Fibroblast of skin of right biceps (primary cell): Measurements from ENCODE around the gene KIF5B.
"Not testable (repeated sequence)": the region's sequence is repeated elsewhere in the genome, so short reads cannot be mapped to it uniquely, and the experiment has no call there.

ENCODE experiments used
- DNase-seq: peaks from one replicate; pipeline ENCODE4 v3.0.0-alpha.2; 2013

The KIF5B gene

GRCh38 chr10:32057036-32057372, 779 bp upstream of the KIF5B start:
- DNase-seq, result no peak

GRCh38 chr10:32055478-32056135, 618 bp downstream of the KIF5B start:
- peak; percentile 59 for DNase-seq

GRCh38 chr10:32054094-32054493, 2.1 kb downstream of the KIF5B start:
- peak; percentile 59 for DNase-seq

DNA sequence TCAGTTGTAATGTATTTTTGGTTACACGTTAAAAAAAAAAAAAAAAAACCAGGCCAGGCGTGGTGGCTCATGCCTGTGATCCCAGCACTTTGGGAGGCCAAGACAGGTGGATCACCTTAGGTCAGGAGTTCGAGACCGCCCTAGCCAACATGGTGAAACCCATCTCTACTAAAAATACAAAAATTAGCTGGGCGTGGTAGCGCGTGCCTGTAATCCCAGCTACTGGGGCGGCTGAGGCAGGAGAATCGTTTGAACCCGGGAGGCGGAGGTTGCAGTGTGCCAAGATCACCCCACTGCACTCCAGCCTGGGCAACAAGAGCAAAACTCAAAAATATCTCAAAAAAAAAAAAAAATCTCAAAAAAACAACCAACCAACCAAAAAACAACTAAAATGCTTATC, 2.8 kb downstream of the KIF5B start:
- DNase-seq, result not testable (repeated sequence)

GRCh38 chr10:32051926-32052325, 4.3 kb downstream of the KIF5B start:
- peak; percentile 40 for DNase-seq

- DNase-seq, result no peak
Observed at GRCh38 chr10:32050177-32050576, 6.0 kb downstream of the KIF5B start.

- peak; percentile 21 for DNase-seq
Observed at GRCh38 chr10:32049113-32049512, 7.1 kb downstream of the KIF5B start.

DNA sequence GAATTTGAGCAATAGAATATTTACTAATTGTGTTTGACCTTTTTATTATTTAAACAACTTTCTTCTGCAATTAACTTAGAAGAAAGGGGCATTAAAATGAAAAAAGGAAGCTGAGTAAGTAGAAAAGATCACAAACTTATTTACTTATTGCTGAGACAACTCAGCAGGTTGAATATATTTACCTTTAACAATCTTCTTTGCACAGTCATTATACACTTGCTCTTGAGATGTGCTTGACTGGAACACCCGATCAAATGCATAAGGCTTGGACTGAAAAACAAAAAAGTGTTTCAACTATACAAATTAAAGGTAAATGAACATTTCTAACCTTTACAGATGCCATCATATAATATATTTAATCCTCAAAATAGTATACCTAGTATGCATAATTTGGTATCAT, 7.9 kb downstream of the KIF5B start:
- no peak for DNase-seq

DNA sequence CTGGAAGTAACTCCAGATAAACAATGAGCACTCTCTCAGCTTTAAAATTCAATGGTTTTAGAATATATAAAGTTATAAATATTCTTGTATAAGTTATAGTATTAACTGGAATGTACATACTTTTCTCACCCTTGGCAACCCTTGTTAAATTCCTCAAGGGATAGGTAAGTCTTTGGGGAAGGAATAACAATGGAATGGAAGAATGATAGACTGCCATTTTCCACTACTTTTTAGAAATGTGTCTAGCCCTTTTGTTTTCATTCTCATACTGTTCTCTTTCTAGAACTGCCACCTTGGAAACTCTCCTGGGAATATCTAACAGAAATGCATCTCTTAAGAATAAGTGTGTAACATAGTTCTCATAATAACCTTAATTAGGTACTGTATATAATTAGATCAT, 8.3 kb downstream of the KIF5B start:
- DNase-seq, result no peak

DNA sequence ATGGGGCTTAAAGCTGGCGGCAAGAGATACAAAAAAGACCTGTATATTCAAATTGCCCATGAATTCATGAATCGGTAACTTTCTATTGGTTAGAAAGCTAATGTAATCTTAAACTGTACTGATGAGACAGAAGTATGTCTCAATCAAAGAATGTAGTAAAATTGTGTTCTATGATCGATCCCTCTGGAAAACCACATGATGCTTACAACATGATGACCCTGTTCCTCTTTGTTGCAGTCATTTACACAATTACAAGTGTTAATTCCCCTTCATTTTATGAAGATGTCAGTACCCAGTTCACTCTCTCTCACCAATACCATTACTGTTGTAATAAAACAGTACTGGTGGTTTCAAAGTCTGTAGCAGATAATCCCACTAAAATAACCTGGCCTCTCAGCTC, 10.1 kb downstream of the KIF5B start:
- no peak for DNase-seq

GRCh38 chr10:32042730-32043129, 13.5 kb downstream of the KIF5B start:
- DNase-seq, result peak; percentile 81

DNA sequence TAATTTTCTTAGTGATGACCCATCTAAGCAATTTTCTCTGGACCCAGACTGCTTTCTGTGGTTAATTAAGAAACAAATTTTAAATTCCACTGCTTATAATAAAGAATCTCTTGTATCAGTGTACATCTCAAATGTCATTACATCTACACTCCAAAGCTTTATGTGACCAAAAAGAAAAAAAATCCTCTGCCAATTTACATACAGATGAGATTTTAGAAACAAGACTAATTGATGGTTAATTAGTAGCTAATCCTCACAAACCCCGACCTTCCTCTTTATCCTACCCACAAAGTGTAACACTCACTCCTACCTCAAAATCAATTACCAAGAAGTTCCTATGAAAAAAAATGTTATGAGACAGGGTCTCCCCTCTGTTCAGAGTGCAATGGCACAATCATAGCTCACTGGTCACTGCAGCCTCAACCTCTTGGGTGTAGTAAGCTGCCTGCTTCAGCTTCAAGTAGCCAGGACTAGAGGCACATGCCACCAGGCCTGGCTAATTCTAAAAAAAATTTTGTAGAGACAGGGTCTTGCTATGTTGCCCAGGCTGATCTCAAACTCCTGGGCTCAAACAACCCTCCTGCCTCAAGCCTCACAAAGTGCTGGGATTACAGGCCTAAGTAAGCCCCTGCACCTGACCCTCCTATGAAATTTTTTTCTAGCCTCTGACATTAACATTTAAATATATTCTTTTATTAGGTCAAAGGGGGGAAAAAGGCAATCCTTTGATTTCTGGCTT, 14.8 kb downstream of the KIF5B start:
- no peak for DNase-seq

DNA sequence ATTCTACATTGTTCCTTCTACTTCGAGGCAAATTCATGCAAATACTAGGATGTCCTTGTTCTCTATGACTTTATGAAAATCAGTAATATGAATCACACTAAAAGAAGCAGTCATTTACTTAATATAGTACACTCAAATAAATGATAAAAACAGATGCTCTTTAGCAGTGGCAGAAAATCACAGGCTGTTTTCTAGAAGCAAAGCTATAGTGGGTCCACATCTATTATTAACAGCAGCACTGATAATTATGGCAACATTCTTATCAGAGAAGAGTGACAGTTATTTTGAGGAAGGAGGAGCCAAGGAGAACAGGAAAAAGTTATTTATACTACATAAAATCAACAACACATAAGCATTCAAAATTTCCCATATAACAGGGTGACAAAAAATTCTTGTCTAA, 16.5 kb downstream of the KIF5B start:
- no peak for DNase-seq

DNA sequence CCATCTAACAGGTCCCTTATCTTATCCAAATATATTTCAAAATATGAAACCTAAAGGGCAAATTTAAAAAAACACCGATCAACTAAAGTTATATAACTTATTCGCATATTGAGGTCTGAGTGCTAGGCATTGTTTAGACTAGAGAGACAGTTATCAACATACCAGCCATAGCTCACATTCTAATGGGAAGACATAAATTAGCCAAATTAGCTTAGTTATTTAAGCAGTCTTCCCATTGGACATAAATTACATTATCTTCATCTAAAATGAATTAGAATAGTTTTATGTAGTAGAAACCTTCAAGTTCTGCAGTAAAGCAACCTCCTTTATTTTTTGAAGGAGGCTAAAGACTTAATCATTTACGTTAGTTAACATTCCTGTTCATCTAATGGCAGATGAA, 17.4 kb downstream of the KIF5B start:
- peak; percentile 31 for DNase-seq

GRCh38 chr10:32036922-32037321, 19.3 kb downstream of the KIF5B start:
- DNase-seq, result no peak

DNA sequence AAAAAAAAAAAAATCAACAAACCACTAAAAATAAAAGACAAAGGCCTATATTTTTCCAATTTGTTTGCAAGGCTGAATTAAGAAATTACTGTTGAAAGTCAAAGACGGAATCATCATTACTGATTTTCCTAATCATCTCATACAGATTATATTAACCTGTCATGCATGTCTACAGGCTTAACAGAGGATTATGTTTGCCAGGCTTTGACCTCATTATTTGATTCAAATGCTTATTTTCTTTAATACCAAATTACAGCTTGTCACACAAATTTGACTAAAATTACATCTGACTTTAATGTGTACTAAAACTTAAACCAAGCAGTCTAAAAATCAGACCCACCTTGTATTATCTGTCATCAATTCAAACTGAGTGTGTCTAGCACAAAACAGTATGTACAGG, 21.2 kb downstream of the KIF5B start:
- DNase-seq, result no peak

DNA sequence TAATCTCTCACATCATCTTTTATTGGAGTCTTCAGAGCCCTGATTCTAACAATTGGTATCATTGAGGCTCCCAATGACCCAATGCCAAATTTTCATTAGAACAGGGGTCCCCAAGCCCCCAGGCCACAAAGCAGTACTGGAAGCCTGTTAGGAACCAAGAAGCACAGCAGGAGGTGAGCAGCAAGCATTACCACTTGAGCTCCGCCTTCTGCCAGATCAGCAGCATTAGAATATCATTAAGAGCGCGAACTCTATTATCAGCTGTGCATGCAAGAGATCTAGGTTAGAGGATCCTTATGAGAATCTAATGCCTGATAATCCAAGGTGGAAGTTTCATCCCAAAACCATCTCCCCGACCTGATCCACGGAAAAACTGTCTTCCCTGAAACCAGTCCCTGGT, 23.1 kb downstream of the KIF5B start:
- no peak for DNase-seq

DNA sequence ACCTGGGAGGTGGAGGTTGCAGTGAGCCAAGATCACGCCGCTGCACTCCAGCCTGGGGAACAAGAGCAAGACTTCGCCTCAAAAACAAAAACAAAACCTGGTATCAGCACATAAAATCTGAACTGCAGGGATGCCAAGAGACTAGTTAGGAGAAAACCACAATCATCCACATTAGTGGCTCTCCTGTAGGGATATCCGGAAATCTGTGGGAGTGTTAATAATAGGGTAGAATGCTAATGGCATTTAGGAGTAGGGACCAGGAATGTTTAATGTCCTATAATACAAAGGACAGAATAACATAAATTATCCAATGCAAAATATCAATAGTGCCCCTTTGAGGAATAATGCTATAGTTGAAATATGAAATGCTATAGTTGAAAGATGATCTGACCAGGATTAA, 24.3 kb downstream of the KIF5B start:
- DNase-seq, result no peak

GRCh38 chr10:32031424-32031823, 24.8 kb downstream of the KIF5B start:
- no peak for DNase-seq

- DNase-seq, result no peak
Observed at GRCh38 chr10:32028710-32029109, 27.5 kb downstream of the KIF5B start.

GRCh38 chr10:32023264-32023663, 33.0 kb downstream of the KIF5B start:
- DNase-seq, result no peak

- DNase-seq, result no peak
Observed at GRCh38 chr10:32017044-32017443, 39.2 kb downstream of the KIF5B start.

- no peak for DNase-seq
Observed at GRCh38 chr10:32015386-32015785, 40.8 kb downstream of the KIF5B start.

DNA sequence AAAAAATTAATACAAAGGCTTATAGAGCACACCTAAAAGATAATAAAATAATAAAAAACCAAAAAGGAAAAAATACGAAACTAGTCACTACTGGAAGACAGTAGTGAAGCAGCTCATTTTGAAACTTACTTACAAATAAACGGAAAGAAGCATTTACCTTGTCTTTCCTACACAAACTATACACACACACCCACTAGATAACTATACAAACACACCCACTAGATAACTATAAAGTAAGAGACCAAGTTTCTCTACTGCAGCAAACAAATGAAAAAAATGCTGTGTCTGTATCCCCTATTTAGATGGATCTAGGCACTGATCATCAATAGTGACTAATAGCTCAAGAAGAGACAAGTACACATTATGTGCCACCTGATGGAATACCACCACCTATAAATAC, 49.2 kb downstream of the KIF5B start:
- DNase-seq, result no peak

DNA sequence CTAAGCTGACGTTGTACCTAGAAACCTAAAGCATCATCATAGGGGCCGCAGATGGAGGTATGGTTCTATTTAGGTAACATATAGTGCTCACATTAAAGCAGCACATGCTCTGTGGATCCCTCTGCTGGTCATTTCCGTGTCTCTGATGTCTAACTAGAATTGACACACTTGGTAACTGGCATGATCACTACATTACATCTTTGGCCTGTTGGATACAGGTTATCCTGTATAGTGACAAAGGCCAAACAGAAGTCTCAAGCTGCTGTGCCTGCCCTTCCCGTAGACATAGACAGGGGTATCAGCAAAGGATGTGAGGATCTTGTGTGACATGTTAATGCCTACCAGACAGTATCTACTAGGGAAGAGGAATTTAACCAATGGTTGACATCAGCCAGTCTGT, 51.2 kb downstream of the KIF5B start:
- peak; percentile 55 for DNase-seq
